HG02973 (cell line): ENCODE data around the gene IL1A.

Experiments used
- ATAC-seq: cut with Tn5 transposase; IDR thresholded peaks from one replicate; pipeline ENCODE4 v1.9.1; 2021; ENCODE audit warnings: moderate library complexity; ENCODE audit not compliant: unreplicated experiment

IL1A gene

DNA sequence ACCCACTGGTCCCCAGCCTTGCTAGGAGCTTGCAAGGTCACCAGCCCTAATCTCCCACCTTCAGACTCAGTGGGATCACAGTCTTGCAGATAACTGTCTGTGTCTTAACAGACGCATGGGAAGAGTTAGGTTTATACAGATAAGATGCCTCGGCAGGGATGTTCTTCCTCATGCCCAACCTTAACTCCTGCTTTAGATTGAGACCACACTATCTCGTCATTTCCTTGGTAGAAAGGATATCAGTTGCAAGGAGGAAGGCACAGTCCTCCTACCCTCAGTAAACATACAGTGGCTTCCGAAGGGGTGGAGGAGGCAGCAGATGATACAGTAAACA lies 56.3 kb downstream of the IL1A start:
- no peak for ATAC-seq

- ATAC-seq = no peak
Measured at GRCh38 chr2:112727276-112728028, 56.8 kb downstream of the IL1A start.

GRCh38 chr2:112726487-112727190 lies 57.7 kb downstream of the IL1A start:
- ATAC-seq = peak; percentile 72

DNA sequence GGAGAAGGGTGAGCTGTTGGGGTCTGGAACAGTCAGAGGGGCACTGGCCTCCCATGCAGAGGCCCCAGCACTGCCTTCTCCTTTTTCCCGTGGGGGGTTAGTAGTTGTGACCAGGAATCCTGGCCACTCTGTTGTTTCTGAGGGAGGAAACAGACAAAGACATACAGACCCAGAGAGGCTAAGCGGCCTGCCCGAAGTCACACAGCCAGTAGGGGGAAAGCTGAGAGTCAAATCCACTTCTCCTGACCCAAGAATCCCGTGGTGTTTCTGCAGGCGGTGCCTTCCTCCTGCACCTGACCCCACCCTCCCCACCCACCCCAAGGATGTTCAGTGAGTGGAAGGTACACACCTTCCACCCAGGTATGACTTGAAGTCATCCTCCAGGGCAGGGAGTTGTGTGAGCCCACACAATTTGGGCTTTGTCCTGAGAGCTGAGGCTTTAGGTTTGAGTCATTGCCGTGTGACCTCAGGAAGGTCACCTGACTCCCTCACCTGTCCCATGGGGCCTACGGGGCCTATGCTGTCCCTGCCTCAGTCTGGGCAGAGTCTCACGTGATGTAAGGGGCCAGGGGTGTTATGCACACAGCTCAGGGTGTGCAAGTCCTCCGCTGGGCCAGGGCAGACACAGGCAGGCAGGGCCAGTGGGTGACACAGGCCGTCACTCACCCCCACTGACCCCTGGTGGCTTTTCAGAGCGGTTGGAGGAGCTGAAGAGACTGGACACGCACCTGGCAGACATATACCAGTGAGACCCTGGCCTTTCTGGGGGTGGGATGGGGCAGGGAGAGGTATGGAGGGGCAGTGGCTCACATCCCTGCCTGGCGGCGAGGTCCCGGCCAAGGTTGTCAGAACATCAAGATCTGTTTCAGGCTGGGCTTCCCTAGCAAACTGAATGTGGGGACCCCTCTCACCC lies 58.5 kb downstream of the IL1A start:
- ATAC-seq = peak; percentile 42

- no peak for ATAC-seq
Measured at GRCh38 chr2:112724591-112725525, 59.4 kb downstream of the IL1A start.

DNA sequence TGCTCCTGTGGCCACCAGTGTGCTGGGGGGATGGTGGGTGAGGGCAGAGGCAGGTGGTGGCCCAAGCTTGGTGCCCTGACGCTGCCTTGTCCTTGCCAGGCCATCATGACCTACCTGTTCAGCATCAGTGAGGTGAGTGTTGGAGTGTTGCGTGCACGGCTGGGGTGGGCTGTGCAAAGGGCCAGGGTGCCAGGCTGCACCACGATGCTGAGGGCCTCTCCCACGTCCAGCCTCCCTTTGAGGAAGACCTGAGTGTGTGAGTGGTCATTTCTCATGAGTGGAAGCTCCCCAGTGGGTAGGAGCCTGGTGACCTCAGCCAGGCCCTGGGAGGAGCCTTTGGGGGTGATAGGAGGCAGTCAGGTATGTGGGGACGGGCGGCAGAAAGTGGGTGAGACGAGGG lies 60.3 kb downstream of the IL1A start:
- no peak for ATAC-seq
